ENCODE results near the gene DUSP1.

Gene DUSP1

GRCh38 chr5:172757394-172758010, 13.5 kb downstream of the DUSP1 start:
- H3K4me3 ChIP-seq (replicated peaks; ENCODE audit: low read depth, low read length): no peak overlapping the region

DNA sequence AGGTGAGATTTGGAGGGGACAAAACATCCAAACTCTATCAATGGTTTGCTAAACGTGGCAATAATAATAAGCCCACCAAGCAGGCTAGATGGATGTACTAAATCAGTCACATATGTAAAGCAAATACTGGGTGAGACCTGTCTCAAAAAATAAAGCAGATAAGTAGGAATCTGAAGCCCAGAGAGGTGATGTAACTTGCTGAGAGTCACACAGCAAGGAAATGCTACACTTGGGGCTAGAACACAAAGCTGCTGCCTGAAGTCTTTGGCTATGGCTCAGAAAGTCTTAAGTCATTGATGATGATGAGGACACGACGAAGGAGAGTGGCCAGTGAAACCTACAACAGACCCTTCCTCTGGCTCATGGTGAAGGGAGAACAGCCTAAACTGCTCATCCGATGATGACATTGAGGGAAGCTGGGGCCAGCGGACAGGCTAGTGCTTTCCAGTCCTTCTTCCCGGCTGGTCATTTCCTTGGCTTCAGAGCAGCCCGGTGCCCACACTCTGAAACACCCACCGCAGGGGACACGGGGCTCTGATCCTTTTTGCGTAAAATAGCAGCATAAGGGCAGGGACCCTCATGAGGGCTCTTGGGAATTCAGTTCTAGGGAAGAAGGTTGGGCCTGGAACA, 14.1 kb downstream of the DUSP1 start:
- DNase-seq (ENCODE audit: extremely low read depth, insufficient read length): no peak
- Histone ChIP-seq H3K4me3 (replicated peaks; ENCODE audit: low read depth, low read length) (no peak overlapping the region), H3K27me3 (replicated peaks; ENCODE audit: control insufficient read depth, insufficient read depth, low read length) (no peaks in the 10 kb centered on the region; the same call in none of the 2 replicates), H3K36me3 (ENCODE audit: control insufficient read depth, insufficient read depth, low read length) (no peaks in the 10 kb centered on the region)
- TF ChIP-seq, protein P1, sequence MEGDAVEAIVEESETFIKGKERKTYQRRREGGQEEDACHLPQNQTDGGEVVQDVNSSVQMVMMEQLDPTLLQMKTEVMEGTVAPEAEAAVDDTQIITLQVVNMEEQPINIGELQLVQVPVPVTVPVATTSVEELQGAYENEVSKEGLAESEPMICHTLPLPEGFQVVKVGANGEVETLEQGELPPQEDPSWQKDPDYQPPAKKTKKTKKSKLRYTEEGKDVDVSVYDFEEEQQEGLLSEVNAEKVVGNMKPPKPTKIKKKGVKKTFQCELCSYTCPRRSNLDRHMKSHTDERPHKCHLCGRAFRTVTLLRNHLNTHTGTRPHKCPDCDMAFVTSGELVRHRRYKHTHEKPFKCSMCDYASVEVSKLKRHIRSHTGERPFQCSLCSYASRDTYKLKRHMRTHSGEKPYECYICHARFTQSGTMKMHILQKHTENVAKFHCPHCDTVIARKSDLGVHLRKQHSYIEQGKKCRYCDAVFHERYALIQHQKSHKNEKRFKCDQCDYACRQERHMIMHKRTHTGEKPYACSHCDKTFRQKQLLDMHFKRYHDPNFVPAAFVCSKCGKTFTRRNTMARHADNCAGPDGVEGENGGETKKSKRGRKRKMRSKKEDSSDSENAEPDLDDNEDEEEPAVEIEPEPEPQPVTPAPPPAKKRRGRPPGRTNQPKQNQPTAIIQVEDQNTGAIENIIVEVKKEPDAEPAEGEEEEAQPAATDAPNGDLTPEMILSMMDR (IDR thresholded peaks at IDR 0.05; ENCODE audit: insufficient read depth, low read length, poor library complexity, severe bottlenecking): no peak

More at GRCh38 chr5:172757394-172758010, 13.5 kb downstream of the DUSP1 start:
- Histone ChIP-seq H3K27me3 (replicated peaks; ENCODE audit: control insufficient read depth, insufficient read depth, low read length) (no peaks in the 10 kb centered on the region; the same call in 1 of the 2 replicates), H3K36me3 (ENCODE audit: control insufficient read depth, insufficient read depth, low read length) (no peaks in the 10 kb centered on the region)
- no peak for DNase-seq (ENCODE audit: extremely low read depth, insufficient read length)
- TF ChIP-seq, protein P1 (IDR thresholded peaks at IDR 0.05; ENCODE audit: insufficient read depth, low read length, poor library complexity, severe bottlenecking): no peak

GRCh38 chr5:172754596-172755356, 16.2 kb downstream of the DUSP1 start:
- H3K36me3 ChIP-seq (ENCODE audit: control insufficient read depth, insufficient read depth, low read length): no peaks in the 10 kb centered on the region
- no peak for DNase-seq (ENCODE audit: extremely low read depth, insufficient read length)
- H3K27me3 ChIP-seq (replicated peaks; ENCODE audit: control insufficient read depth, insufficient read depth, low read length): no peaks in the 10 kb centered on the region; the same call in none of the 2 replicates
- TF ChIP-seq, protein P1 (IDR thresholded peaks at IDR 0.05; ENCODE audit: insufficient read depth, low read length, poor library complexity, severe bottlenecking): no peak
- H3K4me3 ChIP-seq (replicated peaks; ENCODE audit: low read depth, low read length): no peak overlapping the region

GRCh38 chr5:172753101-172753500, 17.9 kb downstream of the DUSP1 start:
- Histone ChIP-seq H3K27me3 (replicated peaks; ENCODE audit: control insufficient read depth, insufficient read depth, low read length) (no peaks in the 10 kb centered on the region; the same call in none of the 2 replicates), H3K36me3 (ENCODE audit: control insufficient read depth, insufficient read depth, low read length) (no peaks in the 10 kb centered on the region), H3K4me3 (replicated peaks; ENCODE audit: low read depth, low read length) (no peak overlapping the region)
- TF ChIP-seq, protein P1 (IDR thresholded peaks at IDR 0.05; ENCODE audit: insufficient read depth, low read length, poor library complexity, severe bottlenecking): no peak
- no peak for DNase-seq (ENCODE audit: extremely low read depth, insufficient read length)

DNA sequence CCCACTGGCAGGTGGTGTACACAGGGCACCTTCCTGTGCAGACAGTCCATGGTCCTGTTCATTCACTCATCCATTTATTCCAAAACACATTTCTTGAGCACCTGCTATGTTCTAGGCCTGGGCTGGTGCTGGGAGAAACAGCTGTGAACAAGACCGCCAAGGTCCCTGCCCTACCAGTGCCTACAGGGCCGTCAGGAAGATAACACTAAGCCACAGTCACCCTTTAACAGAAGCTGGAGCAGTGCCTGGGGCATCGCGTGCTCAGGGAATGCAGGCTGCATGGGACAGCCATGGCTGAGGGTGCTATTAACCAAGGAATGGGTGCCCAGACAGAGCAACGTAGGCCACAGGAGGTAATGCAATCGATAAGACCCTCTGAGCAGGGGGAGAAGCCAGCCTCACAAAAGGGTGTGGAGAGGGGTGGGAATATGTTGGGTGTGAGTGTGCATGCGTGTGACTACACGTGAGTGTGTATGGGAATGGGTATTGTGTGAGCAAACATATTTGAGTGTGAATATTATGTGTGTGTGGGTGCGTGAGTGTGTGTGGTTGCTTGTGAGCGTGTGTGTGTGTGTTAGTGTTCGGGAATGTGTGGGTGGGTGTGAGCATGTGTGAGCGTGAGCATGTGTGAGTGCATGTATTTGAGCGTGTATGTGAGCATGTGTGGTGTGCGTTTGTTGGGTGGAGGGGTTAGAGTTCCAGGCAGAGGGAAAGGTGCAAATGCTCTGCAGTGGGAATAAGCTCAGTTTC, 19.1 kb downstream of the DUSP1 start:
- no peak for DNase-seq (ENCODE audit: extremely low read depth, insufficient read length)
- TF ChIP-seq, protein P1 (IDR thresholded peaks at IDR 0.05; ENCODE audit: insufficient read depth, low read length, poor library complexity, severe bottlenecking): no peak
- Histone ChIP-seq H3K27me3 (replicated peaks; ENCODE audit: control insufficient read depth, insufficient read depth, low read length) (no peaks in the 10 kb centered on the region; the same call in none of the 2 replicates), H3K4me3 (replicated peaks; ENCODE audit: low read depth, low read length) (no peak overlapping the region), H3K36me3 (ENCODE audit: control insufficient read depth, insufficient read depth, low read length) (no peaks in the 10 kb centered on the region)

Measured in GM06990 (cell line).